ENCODE results near the gene DEAF1. TPM values are rescaled to one million over a fixed set of nuclear protein-coding genes. Genes with fewer than 3 reads are reported as not detected.

The DEAF1 gene
- total RNA-seq, 1 experiment from 2014 or later, result 33.9 TPM

DNA sequence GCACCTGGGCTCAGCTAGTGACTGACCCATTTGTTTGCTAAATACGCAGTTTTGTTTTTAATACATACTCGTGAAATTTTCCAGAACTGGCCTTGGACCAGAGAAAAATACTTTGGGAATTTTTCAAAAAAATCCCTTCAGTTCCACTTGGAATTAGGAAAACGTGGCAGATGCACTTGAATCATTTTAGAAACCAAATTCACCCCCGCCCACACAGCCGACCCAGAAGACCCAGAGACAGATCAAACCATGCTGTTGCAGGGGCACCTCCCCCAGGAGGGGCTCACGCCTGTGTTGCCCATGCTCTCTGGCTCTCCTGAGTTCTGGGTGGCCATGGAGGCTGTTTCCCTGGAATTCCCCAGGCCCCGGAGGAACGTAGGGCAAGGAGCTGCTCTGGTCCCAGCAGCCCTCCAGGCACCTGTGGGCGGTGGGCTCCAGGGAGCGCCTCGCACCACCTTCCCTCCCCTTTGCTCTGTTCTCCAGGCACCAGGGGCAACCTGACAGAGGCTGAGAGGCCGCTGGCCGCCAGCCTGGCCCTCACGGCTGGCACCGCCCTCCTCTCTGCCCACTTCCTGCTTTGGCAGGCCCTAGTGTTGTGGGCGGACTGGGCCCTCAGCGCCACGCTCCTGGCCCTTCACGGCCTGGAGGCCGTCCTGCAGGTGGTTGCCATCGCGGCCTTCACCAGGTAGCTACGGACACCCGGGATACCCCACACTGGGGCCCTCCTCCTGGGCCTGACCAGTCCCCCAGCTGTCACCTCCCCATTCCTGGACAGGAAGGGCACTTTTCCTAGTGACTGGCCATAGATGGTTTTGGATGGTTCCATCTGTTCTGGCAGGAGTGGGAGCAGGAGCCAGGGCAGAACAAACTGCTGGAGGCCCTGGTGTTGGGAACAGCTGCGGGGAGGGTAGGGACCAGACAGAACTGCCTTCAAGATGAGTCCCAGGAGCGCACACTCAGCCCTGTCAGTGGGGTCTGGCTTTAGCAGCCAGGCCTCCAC is 7.7 kb upstream of the DEAF1 start:
- POLR2A ChIA-PET, result no interaction called here
- no peaks in the 10 kb centered on the region; a peak in 1 of 4 replicates for H3K36me3 ChIP-seq (ENCODE audit: control insufficient read depth in 1 of 2, insufficient read depth in 2 of 2, low read length in 2 of 2)
- ATAC-seq, result no peak
- CTCF ChIA-PET, result no interaction called here
- H3K9me2 ChIP-seq (ENCODE audit: insufficient read depth), result no peaks in the 10 kb centered on the region
- no peak overlapping the region for H3K4me3 ChIP-seq (replicated peaks in 1 of 2; ENCODE audit: low read depth in 1 of 2, low read length in 2 of 2)
- H2AFZ ChIP-seq (ENCODE audit: low read depth, low read length, poor library complexity, severe bottlenecking), result no peak overlapping the region
- 0 out of 2 replicates have a peak overlapping the region, but pooled peaks have one; percentile 17 for H3K4me2 ChIP-seq (ENCODE audit: low read length)
- no peaks in the 10 kb centered on the region for H3K9me3 ChIP-seq (ENCODE audit: control insufficient read depth in 1 of 2, insufficient read depth in 1 of 2, low read depth in 1 of 2, low read length in 2 of 2)
- peaks cover 30 to 46% of the 10 kb centered on the region in 2 experiments for H3K4me1 ChIP-seq (ENCODE audit: control insufficient read depth in 1 of 2, insufficient read depth in 2 of 2, low read length in 2 of 2)
- H3K79me2 ChIP-seq (ENCODE audit: insufficient read depth, low read length), result peaks cover 27% of the 10 kb centered on the region
- no peaks in the 10 kb centered on the region for H3K27me3 ChIP-seq (ENCODE audit: insufficient read depth, low read length)
- TF ChIP-seq ELF1 (IDR thresholded peaks at IDR 0.05; ENCODE audit: borderline replicate concordance, low read depth) (no peak), FOSL1 (IDR thresholded peaks at IDR 0.05; ENCODE audit: low read depth) (no peak), SP1 (IDR thresholded peaks at IDR 0.05; ENCODE audit: low read depth) (no peak), POLR2AphosphoS5 (IDR thresholded peaks at IDR 0.05; ENCODE audit: low read depth, low read length) (peak; percentile 34)
- TF ChIP-seq, protein P1, sequence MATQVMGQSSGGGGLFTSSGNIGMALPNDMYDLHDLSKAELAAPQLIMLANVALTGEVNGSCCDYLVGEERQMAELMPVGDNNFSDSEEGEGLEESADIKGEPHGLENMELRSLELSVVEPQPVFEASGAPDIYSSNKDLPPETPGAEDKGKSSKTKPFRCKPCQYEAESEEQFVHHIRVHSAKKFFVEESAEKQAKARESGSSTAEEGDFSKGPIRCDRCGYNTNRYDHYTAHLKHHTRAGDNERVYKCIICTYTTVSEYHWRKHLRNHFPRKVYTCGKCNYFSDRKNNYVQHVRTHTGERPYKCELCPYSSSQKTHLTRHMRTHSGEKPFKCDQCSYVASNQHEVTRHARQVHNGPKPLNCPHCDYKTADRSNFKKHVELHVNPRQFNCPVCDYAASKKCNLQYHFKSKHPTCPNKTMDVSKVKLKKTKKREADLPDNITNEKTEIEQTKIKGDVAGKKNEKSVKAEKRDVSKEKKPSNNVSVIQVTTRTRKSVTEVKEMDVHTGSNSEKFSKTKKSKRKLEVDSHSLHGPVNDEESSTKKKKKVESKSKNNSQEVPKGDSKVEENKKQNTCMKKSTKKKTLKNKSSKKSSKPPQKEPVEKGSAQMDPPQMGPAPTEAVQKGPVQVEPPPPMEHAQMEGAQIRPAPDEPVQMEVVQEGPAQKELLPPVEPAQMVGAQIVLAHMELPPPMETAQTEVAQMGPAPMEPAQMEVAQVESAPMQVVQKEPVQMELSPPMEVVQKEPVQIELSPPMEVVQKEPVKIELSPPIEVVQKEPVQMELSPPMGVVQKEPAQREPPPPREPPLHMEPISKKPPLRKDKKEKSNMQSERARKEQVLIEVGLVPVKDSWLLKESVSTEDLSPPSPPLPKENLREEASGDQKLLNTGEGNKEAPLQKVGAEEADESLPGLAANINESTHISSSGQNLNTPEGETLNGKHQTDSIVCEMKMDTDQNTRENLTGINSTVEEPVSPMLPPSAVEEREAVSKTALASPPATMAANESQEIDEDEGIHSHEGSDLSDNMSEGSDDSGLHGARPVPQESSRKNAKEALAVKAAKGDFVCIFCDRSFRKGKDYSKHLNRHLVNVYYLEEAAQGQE (IDR thresholded peaks at IDR 0.05; ENCODE audit: low read depth), result no peak
- TF ChIP-seq, protein P2, sequence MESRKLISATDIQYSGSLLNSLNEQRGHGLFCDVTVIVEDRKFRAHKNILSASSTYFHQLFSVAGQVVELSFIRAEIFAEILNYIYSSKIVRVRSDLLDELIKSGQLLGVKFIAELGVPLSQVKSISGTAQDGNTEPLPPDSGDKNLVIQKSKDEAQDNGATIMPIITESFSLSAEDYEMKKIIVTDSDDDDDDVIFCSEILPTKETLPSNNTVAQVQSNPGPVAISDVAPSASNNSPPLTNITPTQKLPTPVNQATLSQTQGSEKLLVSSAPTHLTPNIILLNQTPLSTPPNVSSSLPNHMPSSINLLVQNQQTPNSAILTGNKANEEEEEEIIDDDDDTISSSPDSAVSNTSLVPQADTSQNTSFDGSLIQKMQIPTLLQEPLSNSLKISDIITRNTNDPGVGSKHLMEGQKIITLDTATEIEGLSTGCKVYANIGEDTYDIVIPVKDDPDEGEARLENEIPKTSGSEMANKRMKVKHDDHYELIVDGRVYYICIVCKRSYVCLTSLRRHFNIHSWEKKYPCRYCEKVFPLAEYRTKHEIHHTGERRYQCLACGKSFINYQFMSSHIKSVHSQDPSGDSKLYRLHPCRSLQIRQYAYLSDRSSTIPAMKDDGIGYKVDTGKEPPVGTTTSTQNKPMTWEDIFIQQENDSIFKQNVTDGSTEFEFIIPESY (IDR thresholded peaks at IDR 0.05; ENCODE audit: extremely low read depth, insufficient replicate concordance, low read length), result peak; percentile 45
- no peak for DNase-seq (ENCODE audit: low read depth, low spot score)
- intact Hi-C loops (cut with micrococcal nuclease), result no loop called here
- RAD21 ChIA-PET (ENCODE audit: low non-redundant PET in 1 of 2, low total read pairs in 2 of 2, uncharacterized antibody in 2 of 2, unreplicated experiment in 2 of 2), result no interaction called here
- H3K27ac ChIP-seq (ENCODE audit: low read depth, low read length), result peak overlapping the region; percentile 58; the same call in 1 of the 2 replicates
- no peaks in the 10 kb centered on the region for H4K20me1 ChIP-seq (ENCODE audit: insufficient read depth)
- H3K9ac ChIP-seq (ENCODE audit: low read length), result no peak overlapping the region
- BruUV-seq (replicated peaks), result no TSS peak

Measured in HCT116 (cell line).